C4-2B (cell line): ENCODE measurements around the gene ADGRB2.

Source experiments
- H3K27ac ChIP-seq: fragments of 450-650 bp; 2 replicates; pipeline ENCODE4 v1.5.1; 2017
- ZFX ChIP-seq: fragments of 450-650 bp; IDR thresholded peaks from 2 replicates; pipeline ENCODE4 v1.6.1; 2017
- TF ChIP-seq, protein P1 (sequence below): fragments of 450-650 bp; conservative IDR thresholded peaks from 2 replicates; pipeline ENCODE4 v1.5.1; 2017; ENCODE audit warnings: mild to moderate bottlenecking

ADGRB2 gene

DNA sequence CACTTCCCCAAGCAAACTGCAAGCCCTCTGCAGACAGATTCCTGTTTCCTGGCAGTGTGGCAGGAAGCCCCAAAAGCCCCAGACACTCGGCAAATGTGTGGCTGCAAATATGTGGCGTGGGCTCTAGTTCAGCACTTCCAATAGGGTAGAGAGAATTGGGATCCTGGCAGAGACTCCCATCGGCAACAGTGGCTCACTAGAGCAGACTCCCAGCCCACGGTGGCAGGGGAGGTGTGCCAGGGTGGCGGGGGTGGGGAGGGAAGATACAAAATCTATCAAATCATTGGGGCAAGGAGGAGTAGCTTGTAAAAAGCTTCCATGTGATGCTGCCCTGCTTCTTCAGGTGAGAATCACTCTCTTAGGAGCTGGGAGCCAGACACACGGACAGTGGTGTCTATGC is 86.2 kb downstream of the ADGRB2 start:
- no peak overlapping the region for H3K27ac ChIP-seq
- no peak for TF ChIP-seq ZFX
- TF ChIP-seq, protein P1, sequence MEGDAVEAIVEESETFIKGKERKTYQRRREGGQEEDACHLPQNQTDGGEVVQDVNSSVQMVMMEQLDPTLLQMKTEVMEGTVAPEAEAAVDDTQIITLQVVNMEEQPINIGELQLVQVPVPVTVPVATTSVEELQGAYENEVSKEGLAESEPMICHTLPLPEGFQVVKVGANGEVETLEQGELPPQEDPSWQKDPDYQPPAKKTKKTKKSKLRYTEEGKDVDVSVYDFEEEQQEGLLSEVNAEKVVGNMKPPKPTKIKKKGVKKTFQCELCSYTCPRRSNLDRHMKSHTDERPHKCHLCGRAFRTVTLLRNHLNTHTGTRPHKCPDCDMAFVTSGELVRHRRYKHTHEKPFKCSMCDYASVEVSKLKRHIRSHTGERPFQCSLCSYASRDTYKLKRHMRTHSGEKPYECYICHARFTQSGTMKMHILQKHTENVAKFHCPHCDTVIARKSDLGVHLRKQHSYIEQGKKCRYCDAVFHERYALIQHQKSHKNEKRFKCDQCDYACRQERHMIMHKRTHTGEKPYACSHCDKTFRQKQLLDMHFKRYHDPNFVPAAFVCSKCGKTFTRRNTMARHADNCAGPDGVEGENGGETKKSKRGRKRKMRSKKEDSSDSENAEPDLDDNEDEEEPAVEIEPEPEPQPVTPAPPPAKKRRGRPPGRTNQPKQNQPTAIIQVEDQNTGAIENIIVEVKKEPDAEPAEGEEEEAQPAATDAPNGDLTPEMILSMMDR: no peak

DNA sequence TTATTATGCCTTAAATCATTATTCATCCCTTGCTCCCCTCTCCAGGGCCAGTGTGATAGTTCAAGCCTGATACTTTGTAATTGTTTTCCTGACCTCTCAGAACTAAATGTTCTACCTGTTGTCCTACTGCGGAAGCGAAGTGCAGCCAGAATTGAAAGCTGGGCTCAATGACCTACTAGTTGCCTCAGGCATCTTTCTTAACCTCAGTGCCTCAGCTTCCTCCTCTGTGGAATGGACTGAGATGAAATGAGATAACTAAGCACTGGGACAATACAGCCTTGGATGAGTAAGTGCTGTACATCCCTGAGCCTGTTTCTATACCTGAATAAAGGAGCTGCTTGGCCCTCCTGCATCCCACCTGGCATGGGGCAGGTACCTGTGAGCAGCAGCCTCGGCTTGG is 86.7 kb downstream of the ADGRB2 start:
- TF ChIP-seq ZFX: no peak
- TF ChIP-seq, protein P1: no peak
- no peak overlapping the region for H3K27ac ChIP-seq
